SK-N-SH treated with all-trans-retinoic acid at 6 μM for 48 hours (cell line): ENCODE data around the gene GFRA1.

Experiments used
- ARNTL ChIP-seq: fragments of 450-650 bp; formaldehyde crosslinking; IDR thresholded peaks from 2 replicates; pipeline ENCODE4 v1.5.0; 2020; ENCODE audit warnings: low read depth, mild to moderate bottlenecking, moderate library complexity, borderline replicate concordance
- CREB5 ChIP-seq: fragments of 250-450 bp; sonication (Bioruptor Pico); IDR thresholded peaks from 2 replicates; pipeline ENCODE4 v1.5.1; 2020; ENCODE audit warnings: low read depth, mild to moderate bottlenecking, moderate library complexity
- GLIS3 ChIP-seq: fragments of 250-450 bp; sonication (Bioruptor Pico); IDR thresholded peaks from 2 replicates; pipeline ENCODE4 v1.5.0; 2020; ENCODE audit warnings: mild to moderate bottlenecking, moderate library complexity
- OSR1 ChIP-seq: fragments of 250-450 bp; sonication (Bioruptor Pico); IDR thresholded peaks from 2 replicates; pipeline ENCODE4 v1.8.0; 2022; ENCODE audit warnings: moderate library complexity, mild to moderate bottlenecking, inconsistent platforms
- PATZ1 ChIP-seq: fragments of 250-450 bp; sonication (Bioruptor Pico); IDR thresholded peaks from 2 replicates; pipeline ENCODE4 v1.8.0; 2020; ENCODE audit warnings: mild to moderate bottlenecking, moderate library complexity, borderline replicate concordance
- POU6F1 ChIP-seq: fragments of 250-450 bp; sonication (Bioruptor Pico); IDR thresholded peaks from 2 replicates; pipeline ENCODE4 v1.8.0; 2021; ENCODE audit warnings: low read depth, mild to moderate bottlenecking, moderate library complexity, borderline replicate concordance
- RARB ChIP-seq: fragments of 250-450 bp; sonication (Bioruptor Pico); IDR thresholded peaks from 2 replicates; pipeline ENCODE4 v1.8.0; 2021; ENCODE audit warnings: mild to moderate bottlenecking, moderate library complexity
- TCF4 ChIP-seq: fragments of 250-450 bp; sonication (Bioruptor Pico); IDR thresholded peaks from 2 replicates; pipeline ENCODE4 v1.8.0; 2021; ENCODE audit warnings: mild to moderate bottlenecking, moderate library complexity, borderline replicate concordance
- TOX ChIP-seq: fragments of 250-450 bp; sonication (Bioruptor Pico); IDR thresholded peaks from 2 replicates; pipeline ENCODE4 v1.8.0; 2021; ENCODE audit warnings: mild to moderate bottlenecking, moderate library complexity, borderline replicate concordance
- ZFP30 ChIP-seq: fragments of 450-650 bp; formaldehyde crosslinking; IDR thresholded peaks from 2 replicates; pipeline ENCODE4 v1.5.0; 2022; ENCODE audit warnings: mild to moderate bottlenecking, moderate library complexity
- ZNF70 ChIP-seq: fragments of 450-650 bp; formaldehyde crosslinking; IDR thresholded peaks from 2 replicates; pipeline ENCODE4 v1.5.0; 2020; ENCODE audit warnings: mild to moderate bottlenecking, moderate library complexity

- TF ChIP-seq POU6F1 (CRISPR knock-in tag): no peak
- TF ChIP-seq RARB (CRISPR knock-in tag): no peak
- no peak for TF ChIP-seq ZFP30 (CRISPR knock-in tag)
- no peak for TF ChIP-seq ARNTL (CRISPR knock-in tag)
- TF ChIP-seq CREB5 (CRISPR knock-in tag): no peak
- no peak for TF ChIP-seq ZNF70
- TF ChIP-seq PATZ1: no peak
- no peak for TF ChIP-seq OSR1 (CRISPR knock-in tag)
- no peak for TF ChIP-seq TCF4 (CRISPR knock-in tag)
- TF ChIP-seq TOX (CRISPR knock-in tag): no peak
- no peak for TF ChIP-seq GLIS3 (CRISPR knock-in tag)
Observed at GRCh38 chr10:116096526-116096925, 176.5 kb downstream of the GFRA1 start.
